Right atrium auricular region (tissue), 2 donors: ENCODE data around the gene RASGRP2. TPM values are rescaled to one million over a fixed set of nuclear protein-coding genes. Genes with fewer than 3 reads are reported as not detected.

Source experiments
- DNase-seq: peaks from one replicate; pipeline ENCODE4 v3.0.0-alpha.2; 2019; ENCODE audit warnings: low spot score
- H3K27ac ChIP-seq, 2 donors: fragments of 200-600 bp; sonication (generic); 1 replicate in 1 of 2; 2 replicates in 1 of 2; pipeline ENCODE4 v1.5.1; 2016 to 2019
- H3K27me3 ChIP-seq, 2 donors: fragments of 200-600 bp; sonication (generic); one replicate each; pipeline versions ENCODE4 v1.5.1 to v1.6.0; 2017 to 2019
- H3K36me3 ChIP-seq: fragments of 200-600 bp; sonication (generic); one replicate; pipeline ENCODE4 v1.5.1; 2016
- H3K4me1 ChIP-seq, 2 donors: fragments of 200-600 bp; sonication (generic); one replicate each; pipeline versions ENCODE4 v1.5.1 to v1.6.0; 2017 to 2019
- H3K4me3 ChIP-seq, 2 donors: fragments of 200-600 bp; sonication (generic); 1 replicate in 1 of 2; 2 replicates in 1 of 2; pipeline ENCODE4 v1.5.1; 2017 to 2019; ENCODE audit warnings: mild to moderate bottlenecking in 1 of 2, moderate library complexity in 1 of 2
- H3K9me3 ChIP-seq, 2 donors: fragments of 200-600 bp; sonication (generic); one replicate each; pipeline ENCODE4 v1.5.1; 2019
- total RNA-seq, 2 donors: library from RNA; depleted of rRNA; stranded (reverse); fragments of >200 nt; gene quantifications; one replicate each; pipeline ENCODE4 v1.1.0, GENCODE V29; 2016
- TF ChIP-seq, protein P1 (sequence below), 2 donors: fragments of 200-600 bp; sonication (generic); IDR thresholded peaks; one replicate each; pipeline ENCODE4 v1.5.1; 2019; ENCODE audit warnings: antibody characterized with exemption in 2 of 2

Gene RASGRP2
- total RNA-seq, 2 donors from 2014 or later: 28.1 to 30.4 TPM

DNA sequence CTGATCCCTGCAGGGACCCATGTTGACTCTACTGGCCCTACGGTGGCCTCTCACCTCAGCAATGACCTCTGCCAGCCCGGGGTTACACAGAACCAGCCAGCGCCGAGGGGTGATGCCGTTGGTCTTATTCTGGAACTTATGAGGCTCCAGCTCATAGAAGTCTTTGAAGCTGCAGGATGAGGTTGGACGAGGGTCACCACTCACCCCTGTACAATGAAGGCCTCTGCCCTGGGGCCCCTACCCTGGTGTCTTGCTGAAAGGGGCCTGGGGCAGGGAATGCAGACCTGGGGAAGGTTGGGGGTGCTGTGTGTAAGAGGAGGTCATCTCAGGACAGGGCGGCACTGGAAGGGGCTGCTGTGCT is 9.1 kb upstream of the RASGRP2 start:
- Histone ChIP-seq H3K9me3 (no peaks in the 10 kb centered on the region), H3K36me3 (peaks cover 13% of the 10 kb centered on the region), H3K27ac (no peak overlapping the region), H3K27me3 (no peaks in the 10 kb centered on the region), H3K4me1 (no peaks in the 10 kb centered on the region), H3K4me3 (no peak overlapping the region)
- no peak for DNase-seq
- TF ChIP-seq, protein P1, sequence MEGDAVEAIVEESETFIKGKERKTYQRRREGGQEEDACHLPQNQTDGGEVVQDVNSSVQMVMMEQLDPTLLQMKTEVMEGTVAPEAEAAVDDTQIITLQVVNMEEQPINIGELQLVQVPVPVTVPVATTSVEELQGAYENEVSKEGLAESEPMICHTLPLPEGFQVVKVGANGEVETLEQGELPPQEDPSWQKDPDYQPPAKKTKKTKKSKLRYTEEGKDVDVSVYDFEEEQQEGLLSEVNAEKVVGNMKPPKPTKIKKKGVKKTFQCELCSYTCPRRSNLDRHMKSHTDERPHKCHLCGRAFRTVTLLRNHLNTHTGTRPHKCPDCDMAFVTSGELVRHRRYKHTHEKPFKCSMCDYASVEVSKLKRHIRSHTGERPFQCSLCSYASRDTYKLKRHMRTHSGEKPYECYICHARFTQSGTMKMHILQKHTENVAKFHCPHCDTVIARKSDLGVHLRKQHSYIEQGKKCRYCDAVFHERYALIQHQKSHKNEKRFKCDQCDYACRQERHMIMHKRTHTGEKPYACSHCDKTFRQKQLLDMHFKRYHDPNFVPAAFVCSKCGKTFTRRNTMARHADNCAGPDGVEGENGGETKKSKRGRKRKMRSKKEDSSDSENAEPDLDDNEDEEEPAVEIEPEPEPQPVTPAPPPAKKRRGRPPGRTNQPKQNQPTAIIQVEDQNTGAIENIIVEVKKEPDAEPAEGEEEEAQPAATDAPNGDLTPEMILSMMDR (IDR thresholded peaks at IDR 0.05): no peak

DNA sequence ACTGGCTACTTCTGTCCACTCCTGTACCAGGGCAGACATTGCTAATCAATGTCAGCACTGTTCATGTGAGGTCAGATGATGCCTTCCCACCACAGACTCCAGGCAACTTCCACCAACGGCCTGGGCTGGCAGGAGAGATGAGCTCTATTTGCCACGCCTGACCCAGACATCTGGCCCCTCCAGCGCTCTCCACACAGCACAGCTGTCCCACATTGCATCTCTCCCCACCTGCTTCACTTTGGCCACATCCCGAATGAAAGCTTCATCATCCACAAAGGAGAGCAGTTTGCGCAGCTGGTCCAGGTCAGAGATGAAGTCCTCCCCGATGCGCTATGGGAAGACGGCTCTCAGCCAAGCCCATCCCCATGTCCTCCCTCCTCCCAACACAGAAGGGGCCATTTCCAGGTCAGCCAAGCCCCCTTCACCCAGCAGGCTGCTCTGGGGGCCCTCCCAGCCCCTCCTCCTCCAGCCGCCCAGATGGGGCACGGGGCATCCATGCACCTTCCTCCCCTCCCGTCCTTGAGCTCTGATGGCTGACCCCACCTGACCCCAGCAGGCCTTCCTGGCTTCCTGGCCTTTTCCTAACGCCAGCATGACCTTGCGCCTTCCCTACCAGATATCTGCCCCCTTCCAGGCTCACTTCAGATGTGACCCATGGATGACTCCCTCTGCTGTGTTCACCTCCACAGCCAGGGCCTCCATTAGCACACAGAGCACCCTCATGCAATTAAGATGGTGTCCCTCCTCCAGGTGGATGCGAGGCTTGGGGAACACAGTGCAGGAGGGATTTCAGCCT is 8.4 kb upstream of the RASGRP2 start:
- no peaks in the 10 kb centered on the region for H3K27me3 ChIP-seq
- H3K9me3 ChIP-seq: no peaks in the 10 kb centered on the region
- no peak overlapping the region for H3K4me3 ChIP-seq
- no peaks in the 10 kb centered on the region for H3K4me1 ChIP-seq
- H3K27ac ChIP-seq: no peak overlapping the region
- H3K36me3 ChIP-seq: peaks cover 13% of the 10 kb centered on the region
- no peak for DNase-seq
- TF ChIP-seq, protein P1 (IDR thresholded peaks at IDR 0.05): no peak

DNA sequence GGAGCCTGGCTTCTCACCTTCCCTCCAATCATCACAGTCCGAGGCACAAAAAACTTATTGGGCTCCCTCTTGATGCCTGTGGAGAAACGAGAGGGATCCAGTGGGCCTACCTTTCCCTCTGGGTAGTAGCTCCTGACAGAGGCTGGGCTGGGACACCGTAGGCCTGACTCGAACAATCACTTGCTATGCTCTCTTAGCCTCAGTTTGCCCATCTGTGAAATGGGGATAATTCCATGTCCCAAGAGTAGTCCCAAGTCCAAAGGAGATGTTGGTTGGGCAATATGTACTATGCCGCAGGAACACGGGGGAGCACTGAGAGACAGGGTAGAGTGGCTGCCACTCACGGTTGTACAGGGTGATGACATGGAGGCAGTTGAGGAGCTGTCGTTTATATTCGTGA is 7.6 kb upstream of the RASGRP2 start:
- no peak overlapping the region for H3K4me3 ChIP-seq
- H3K27ac ChIP-seq: no peak overlapping the region
- TF ChIP-seq, protein P1 (IDR thresholded peaks at IDR 0.05): no peak
- H3K9me3 ChIP-seq: no peaks in the 10 kb centered on the region
- H3K27me3 ChIP-seq: no peaks in the 10 kb centered on the region
- DNase-seq: no peak
- peaks cover 0 to under 1% of the 10 kb centered on the region in 2 donors for H3K4me1 ChIP-seq
- peaks cover 13% of the 10 kb centered on the region for H3K36me3 ChIP-seq

DNA sequence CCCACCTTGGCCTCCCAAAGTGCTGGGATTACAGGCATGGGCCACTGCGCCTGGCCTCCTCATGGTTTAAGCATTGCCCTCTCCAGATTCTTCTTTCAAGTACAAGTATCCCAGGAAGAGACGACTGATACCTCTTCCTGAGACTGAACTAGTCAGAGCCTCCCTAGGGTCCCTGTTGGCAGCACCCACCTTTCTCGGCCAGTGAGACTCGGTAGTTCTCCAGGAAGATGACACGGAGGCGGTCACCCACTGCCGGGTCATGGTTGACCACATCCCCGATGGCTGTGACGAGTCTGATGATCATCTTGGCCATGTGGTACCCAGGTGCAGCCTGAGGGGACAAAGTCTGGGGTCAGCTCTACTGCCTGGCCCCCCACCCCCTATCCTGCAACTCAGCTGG is 7.2 kb upstream of the RASGRP2 start:
- Histone ChIP-seq H3K4me3 (no peak overlapping the region), H3K27me3 (no peaks in the 10 kb centered on the region), H3K36me3 (peaks cover 13% of the 10 kb centered on the region), H3K27ac (no peak overlapping the region), H3K4me1 (peaks cover 0 to 5% of the 10 kb centered on the region in 2 donors), H3K9me3 (no peaks in the 10 kb centered on the region)
- TF ChIP-seq, protein P1 (IDR thresholded peaks at IDR 0.05): no peak
- no peak for DNase-seq

DNA sequence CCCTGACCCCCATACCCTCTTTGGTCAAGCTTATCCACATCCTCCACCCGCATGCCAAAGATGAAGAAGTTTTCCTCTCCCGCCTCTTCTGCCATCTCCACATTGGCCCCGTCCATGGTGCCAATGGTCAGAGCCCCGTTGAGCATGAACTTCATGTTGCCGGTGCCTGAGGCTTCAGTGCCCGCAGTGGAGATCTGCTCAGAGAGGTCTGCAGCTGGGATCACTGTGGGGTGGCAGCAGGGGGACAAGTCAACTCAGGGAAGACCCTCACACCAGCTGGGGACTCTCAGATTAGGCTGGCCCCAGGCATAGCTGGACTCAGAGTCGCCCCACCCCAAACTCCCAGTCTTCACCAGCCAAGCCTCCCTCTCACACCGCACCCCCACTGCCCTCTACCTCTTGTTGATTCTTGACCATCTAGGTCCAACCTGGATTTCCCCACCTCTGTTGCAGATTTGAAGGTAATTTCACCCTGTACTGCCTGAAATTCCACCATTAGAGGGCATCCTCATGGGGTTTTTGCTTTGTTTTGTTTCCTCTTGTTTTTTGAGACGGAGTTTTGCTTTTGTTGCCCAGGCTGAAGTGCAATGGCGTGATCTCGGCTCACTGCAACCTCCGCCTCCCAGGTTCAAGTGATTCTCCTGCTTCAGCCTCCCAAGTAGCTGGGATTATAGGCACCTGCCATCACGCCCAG is 6.6 kb upstream of the RASGRP2 start:
- DNase-seq: no peak
- peaks cover 13% of the 10 kb centered on the region for H3K36me3 ChIP-seq
- no peak overlapping the region for H3K27ac ChIP-seq

More for the DNA sequence above, 6.6 kb upstream of the RASGRP2 start:
- H3K27me3 ChIP-seq: no peaks in the 10 kb centered on the region
- TF ChIP-seq, protein P1 (IDR thresholded peaks at IDR 0.05): no peak
- H3K4me3 ChIP-seq: no peak overlapping the region
- peaks cover 0 to 10% of the 10 kb centered on the region in 2 donors for H3K4me1 ChIP-seq
- no peaks in the 10 kb centered on the region for H3K9me3 ChIP-seq
